ENCODE measurements around the gene DRC7.
A peak's percentile ranks its signal among the peaks of the same experiment; 100 is the strongest.
"Not testable (repeated sequence)": the region's sequence is repeated elsewhere in the genome, so short reads cannot be mapped to it uniquely, and the experiment has no call there.

DRC7 gene

DNA sequence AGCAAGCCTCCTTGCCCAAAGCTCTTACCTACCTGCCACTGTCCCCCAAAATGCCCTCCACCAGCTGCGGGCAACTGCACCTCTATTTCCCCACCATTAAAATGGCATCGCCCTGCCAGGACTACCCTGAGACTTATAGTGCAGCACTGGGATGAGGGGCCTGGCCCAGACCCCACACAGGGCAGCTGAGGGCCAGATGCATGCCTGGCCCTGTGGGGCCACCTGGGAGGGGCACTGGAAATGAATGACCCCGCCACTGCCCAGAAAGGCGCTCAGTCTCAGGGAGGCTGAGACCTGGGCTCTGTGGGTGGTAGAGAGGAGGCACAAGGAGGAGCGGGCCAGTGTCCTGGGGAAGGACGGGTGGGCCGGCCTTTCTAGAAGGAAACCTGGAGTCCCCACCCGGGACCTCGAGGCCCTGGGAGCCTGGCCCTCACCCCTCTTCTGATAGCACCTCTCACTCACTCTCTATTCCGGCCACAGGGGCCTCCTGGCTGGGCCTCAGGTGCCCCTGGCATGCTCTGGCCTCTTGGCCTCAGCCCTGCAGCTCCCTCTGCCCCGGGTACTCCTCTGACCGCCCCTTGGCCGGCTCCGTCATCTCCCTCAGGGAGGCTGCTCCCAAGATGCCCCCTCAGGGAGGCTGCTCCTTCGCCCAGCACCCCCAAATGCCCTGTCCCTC, 67.9 kb downstream of the DRC7 start:
- no peak for DNase-seq (ENCODE audit: low spot score)

DNA sequence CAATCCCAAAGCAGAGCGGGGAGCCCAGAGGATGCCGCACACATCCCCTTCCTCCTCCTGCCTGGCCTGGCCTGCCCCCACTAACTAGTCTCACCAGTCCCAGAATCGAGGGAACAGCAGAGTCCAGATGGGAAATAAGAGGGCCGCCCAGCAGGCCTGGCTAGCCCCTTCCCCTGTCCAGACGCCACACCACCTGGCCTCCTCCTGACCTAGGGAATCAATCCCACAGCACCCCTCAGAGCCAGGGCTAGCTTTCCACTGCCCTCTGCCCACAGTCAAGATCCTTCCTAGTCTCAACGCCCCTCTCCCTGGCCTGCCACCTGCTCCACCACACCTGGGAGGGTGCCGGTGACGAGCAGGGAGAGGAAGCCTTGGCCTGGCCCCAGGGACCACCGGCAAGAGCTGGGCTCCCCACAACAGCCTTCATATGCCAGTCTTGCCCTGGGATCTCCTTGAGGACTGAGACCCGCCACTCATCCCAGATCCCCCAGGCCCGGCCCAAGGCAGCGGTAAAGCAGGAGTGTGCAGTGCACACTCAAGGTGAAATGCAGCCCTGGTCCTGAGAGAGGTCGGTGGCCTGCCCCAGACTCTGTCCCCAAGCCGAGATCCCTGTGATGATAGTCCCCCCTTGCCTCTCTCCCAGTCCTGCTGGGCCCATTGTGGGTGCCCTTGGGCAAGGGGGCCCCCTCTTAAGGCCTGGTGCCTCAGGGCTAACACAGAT, 68.8 kb downstream of the DRC7 start:
- DNase-seq (ENCODE audit: low spot score), result no peak

DNA sequence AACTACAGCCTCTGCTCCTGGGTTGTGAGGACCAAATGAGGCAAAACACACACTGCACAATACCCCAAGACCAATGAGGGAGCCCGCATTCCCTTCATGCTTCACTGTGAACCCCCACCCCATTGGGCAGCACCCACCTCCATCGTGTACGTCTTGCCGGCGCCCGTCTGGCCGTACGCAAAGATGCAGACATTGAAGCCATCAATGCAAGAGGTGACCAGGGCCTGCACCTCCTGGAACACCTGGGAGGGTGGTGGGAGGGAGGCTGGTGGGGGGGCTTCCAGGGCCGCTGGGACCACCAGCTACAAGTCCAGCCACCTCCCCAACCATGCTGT, 69.4 kb downstream of the DRC7 start:
- peak; percentile 15 for DNase-seq (ENCODE audit: low spot score)

DNA sequence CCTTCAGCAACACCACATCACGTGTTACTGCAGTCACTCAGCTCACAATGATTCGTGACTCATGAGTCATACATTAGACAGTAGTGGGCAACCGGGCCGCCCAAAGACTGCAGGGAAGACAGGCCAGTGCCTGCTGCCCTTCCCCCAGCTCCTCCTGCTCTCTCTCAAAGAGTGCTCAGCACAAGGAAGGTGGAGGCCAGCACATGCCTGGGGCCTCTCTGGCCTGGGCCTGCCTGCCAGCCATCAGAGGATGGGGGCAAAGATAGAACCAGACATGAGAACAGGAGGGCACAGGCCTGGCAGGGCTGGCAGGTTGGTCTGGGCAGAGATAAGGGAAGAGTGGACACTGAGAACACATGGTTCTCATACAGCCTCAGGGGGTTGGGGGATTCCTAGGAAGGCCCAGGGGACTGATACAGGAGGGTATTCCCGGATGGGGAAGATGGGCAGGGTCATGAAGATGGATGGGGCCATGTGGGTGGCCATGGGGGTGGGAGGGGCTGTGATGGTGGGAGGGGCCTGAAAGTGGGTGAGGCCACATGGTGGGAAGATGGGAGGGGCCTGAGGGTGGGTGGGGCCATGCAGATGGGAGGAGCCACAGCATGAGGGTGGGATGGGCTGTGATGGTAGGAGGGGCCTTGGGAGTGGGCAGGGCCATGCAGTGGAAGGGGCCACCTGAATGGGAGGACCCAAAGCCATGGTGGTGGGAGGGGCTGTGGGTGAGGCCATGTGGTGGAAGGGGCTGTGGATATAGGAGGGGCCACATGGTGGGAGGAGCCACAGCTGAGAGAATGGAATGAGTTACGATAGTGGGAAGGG, 69.9 kb downstream of the DRC7 start:
- DNase-seq (ENCODE audit: low spot score), result peak; percentile 98

DNA sequence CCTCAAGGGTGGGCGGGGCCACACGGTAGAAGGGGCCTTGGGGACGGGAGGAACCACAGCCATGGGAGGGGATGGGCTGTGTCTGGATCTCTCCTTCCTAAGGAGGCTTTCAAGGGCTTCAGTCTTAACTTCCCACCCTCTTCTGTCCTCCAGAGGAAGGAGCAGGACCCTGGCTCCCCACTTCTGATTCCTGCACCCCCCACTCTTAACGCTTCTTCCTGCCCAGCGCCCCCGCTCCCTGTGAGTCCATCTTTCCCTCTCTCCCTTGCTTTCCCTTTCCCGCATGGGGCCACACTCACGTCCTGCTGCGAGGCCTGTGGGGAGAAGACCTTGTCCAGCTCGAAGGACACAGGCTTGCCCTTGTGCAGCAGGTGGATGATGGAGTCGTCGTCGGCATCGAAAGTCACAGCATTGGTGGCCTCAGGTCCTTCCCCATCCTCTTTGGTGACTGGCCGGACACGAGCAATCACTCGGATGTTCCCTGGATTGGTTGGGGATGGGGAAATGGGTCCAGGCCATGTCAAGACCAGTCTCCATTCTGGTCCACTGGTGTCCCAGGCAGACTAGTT, 70.6 kb downstream of the DRC7 start:
- DNase-seq (ENCODE audit: low spot score), result no peak

DNA sequence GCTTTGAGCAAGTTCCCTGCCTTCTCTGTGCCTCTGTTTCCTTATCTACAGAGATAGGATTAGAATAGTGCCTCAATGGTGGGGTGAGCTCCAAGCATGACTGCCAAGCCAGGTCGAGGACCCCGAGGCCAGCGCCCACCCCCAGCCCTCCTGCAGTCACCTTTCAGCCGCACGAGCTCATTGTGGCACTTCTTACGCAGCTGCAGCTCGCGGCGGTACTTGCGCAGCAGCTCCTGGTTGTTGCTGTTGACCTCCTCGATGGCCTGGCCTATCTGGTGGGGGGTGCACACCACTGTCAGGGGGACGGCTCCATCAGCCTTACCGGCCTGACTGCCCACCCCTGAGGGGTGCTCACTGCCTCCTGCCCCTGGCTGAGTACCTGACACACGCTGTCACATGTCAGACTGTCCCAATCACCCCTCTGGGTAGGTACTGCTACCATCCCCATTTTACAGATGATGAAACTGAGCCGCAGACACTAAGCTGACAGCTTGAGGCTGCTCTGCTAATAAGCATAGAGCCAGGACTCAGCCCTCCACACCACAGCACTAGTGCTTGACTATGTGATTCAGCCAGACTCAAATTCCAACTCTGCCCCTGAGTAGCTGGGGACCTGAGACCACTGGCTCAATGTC, 72.2 kb downstream of the DRC7 start:
- DNase-seq (ENCODE audit: low spot score), result no peak

DNA sequence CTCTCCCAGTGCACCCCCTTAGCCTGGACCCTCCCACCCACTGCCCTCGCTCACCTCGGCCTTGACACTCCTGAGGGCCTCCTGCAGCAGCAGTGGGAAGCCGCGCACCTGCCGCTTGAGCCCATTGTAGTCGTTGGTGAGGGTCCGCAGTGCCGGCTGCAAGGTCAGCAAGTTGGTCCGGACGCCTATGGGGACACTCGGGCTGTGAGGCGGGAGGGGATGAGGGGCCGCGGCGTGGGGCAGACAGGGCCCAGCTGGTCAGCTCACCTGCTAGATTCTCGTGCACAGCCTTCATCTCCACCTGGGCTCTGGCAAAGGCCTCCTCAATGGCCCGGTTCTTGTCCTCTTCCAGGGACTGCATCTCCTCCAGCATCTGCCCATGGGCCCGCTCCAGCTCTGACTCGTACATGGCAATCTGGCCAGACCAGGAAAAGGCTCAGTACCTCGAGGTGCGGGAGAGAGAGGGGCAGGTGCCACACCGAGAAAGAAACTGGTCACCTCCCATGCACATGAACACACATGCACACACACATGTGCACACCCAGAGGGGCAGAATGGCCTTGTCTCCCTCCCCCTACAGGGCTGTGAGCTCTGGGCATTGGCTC, 75.0 kb downstream of the DRC7 start:
- no peak for DNase-seq (ENCODE audit: low spot score)

DNA sequence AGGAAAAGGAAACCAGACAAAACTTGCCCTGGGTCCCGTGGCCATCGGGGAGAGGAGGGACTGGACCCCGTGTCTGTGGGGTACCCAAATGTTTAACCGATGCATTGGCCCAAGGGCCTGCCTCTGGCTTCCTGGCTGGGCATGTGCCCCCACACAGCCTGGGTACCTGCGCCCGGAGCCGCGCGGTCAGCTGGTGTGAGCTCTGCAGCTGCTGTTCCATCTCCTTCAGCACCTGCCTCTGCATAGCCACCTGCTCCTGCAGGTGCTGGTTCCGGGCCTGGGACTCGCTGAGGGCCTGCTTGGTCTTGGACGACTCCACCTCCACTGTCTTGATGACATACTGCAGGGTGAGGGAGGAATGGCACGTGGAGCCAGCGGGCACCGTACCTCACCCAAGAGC, 75.8 kb downstream of the DRC7 start:
- no peak for DNase-seq (ENCODE audit: low spot score)

DNA sequence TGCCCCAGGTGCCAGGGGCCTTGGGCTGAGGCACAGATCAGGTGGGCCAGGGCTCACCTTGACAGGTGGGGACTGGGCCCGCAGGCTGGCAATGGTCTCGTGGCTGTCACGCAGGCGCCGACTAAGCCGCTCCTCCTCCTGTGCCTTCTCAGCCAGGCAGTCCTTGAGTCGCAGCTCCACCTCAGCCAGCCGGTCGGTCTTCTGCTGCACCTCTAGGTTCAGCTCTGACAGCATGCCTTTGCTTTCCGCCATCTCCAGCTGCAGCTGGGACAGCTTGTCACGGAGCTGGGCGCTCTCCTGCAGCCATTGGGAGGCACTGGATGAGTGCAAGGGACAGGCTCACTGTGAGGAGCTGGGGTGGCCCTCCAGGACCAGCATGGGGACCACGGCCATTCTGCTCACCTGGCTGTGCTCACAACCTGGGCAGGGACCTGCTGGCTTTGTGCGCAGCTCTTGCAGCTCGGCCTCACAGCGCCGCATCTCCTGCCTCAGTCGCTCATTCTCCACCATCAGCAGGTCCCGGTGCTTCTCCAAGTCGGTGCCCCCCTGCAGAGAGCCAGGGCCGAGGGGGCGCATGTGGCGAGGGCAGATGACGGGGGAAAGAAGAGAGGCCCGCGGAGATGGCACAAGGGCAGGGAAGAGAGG, 76.7 kb downstream of the DRC7 start:
- no peak for DNase-seq (ENCODE audit: low spot score)

DNA sequence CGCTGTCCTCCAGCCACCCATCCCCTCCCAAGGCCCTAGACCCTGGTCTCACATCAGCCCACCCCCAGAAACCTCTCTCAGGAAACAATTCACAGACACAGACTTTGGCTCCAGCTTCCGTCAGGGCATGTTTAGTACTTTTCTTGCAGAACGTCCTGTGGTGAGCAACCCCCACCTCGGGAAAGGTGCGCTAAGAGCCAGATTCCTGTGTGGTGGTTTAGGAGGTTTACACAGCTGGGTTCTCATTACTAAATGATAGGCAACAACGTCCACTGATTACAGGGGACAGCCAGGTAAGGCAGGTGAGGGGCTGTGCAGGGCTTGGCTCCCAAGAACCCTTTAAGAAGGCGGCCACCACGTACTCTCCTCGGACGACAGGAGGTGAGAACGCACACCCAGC, 78.4 kb downstream of the DRC7 start:
- no peak for DNase-seq (ENCODE audit: low spot score)

DNA sequence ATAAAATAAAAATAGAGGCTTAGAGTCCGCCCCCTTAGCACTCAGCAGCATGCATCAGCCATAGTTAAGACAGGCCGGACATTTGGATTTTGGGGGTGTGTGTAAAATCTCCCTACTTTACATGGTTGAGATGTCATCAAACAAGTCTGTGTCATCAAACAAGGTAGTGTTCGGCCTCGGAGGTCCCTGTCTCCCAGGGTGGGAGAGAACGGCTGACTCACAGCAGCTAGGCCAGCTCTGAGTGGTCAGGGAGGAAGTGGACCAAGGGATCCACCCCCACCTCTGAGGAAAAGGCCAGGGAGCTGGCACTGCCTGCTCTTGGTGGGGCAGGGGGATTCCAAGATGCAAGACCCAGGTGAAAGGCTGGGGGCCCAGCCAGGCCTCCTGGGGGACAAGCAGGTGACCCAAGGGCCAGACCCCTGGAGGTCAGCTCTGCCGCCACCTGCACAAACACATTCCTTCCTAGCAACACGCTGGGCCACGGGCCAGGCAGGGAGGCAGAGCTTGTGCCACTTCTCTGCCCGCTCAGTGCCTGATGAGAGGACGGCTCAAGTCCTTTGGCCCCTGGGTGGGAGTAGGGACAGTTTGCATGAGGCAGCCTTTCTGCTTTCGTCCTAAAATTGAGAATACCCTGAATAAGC, 79.2 kb downstream of the DRC7 start:
- DNase-seq (ENCODE audit: low spot score), result no peak

DNA sequence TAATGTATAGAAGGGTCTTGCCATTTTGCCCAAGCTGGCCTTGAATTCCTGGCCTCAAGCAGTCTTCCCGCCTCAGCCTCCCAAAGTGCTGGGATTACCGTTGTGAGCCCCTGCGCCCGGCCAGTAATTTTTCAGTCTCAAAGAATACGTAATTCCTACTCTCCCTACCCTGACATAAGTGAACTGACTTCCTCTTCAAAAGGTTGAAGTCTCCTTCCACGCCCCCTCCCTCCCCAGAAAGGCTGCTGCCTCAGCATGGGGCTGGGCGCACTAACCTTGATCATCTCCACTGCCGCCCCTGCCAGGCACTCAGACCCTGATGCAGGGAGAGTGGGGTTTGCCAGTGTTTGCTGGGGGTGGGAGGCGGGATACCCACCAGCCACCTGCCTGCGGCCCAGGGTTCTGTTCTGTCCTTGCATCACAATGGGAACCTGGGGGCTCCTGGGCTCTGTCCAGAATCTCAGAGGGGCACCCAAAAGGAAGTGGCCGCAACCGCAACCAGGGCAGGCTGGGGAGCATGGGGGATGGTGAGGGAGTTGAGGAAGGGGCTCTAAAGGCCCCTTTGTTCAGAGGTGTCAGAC, 80.2 kb downstream of the DRC7 start:
- DNase-seq (ENCODE audit: low spot score), result no peak

DNA sequence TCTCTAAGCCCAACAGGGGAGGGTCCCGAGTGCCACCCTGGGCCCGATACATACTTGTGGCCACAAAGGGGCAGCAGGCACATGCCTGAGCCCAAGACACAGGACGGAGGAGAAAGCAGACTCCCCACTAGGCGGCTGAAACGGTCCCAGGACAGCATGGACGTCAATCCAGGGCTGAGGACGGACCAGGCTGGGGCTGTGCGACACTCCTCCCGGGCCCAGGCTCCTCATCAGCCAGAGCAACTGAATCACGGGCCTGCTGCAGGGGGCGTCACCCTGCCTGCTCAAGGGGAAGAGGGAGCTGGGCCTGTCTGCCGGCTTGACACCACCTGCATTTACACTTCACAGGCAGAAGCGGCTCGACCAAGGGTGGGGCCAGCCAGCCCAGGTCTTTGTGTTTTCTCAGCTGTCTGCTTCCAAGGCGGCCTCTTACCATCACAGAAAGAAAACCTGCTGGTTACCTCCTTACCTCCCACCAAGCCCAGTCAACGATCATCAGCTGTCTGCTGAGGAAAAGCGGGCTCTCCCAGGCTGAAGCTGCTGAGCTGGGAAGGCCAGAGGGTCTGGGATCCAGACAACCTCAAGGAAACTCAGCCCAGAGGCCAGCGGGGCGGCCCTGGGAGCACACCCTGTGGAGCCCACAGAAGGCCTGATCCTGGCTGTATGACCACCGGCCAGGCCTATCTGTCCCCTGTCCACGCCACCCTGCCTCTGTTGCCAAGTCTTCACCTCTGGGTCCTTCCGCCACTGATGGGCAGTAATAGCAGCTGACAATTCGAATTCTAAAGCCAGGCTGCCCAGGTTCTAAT, 81.3 kb downstream of the DRC7 start:
- DNase-seq (ENCODE audit: low spot score), result peak; percentile 26

DNA sequence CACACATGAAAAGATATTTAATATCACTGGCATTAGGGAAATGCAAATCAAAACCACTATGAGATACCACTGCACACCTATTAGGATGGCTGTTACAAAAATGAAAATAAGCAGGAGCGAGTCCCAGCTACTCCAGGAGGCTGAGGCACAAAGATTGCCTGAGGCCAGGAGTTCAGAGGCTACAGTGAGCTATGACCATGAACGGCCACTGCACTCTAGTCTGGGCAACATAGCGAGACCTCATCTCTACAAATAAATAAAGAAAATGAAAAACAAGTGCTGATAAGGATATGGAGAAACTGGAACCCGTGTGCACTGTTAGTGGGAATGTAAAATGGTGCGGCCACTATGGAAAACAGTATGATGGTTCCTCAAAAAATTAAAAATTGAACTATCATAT, 84.1 kb downstream of the DRC7 start:
- no peak for DNase-seq (ENCODE audit: low spot score)

DNA sequence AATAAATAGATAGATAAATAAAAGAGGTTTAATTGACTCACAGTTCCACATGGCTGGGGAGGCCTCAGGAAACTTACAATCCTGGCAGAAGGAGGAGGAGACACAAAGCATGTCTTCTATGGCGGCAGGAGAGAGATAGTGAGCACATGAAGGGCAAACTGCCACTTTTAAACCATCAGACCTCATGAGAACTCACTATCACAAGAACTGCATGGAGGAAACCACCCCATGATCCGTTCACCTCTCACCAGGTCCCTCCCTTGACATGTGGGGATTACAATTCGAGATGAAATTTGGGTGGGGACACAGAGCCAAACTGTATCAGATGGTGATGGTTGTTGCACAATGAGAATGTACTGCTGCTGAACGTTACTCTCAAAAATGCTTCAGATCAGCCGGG, 85.2 kb downstream of the DRC7 start:
- not testable (repeated sequence) for DNase-seq (ENCODE audit: low spot score)

DNA sequence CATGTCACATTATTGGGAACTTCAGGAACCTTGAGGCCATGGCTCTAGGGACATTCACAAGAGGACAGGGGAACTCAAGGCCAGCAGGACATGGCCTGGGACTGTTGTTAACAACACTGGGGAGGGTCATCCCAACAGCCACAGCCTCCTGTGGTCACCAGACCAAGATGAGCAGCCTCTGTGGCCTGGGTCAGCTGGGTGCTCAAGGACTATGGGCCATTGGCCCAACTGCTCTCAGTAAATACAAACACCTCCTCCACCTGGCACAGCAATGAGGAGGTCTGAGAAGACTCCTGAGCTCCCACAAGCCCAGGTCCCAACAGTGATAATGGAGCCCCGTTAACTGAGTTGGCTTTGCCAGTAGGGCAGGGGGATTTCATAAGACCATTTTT, 86.7 kb downstream of the DRC7 start:
- no peak for DNase-seq (ENCODE audit: low spot score)
